Suprapubic skin (tissue), 3 donors: Measurements from ENCODE around the gene SNX1.

Experiments used
- EP300 ChIP-seq: sonication (generic); formaldehyde crosslinking; IDR thresholded peaks from one replicate; pipeline ENCODE4 v1.6.1; 2017; ENCODE audit warnings: antibody characterized with exemption
- POLR2A ChIP-seq, 2 donors: fragments of 450-650 bp; IDR thresholded peaks; one replicate each; pipeline ENCODE4 v1.6.1; 2017; ENCODE audit warnings: antibody characterized with exemption in 2 of 2, mild to moderate bottlenecking in 2 of 2, moderate library complexity in 2 of 2
- TF ChIP-seq, protein P1 (sequence below), 2 donors: fragments of 200-600 bp in 1 of 2; fragments of 450-650 bp in 1 of 2; sonication (generic) in 1 of 2; IDR thresholded peaks; one replicate each; pipeline ENCODE4 v1.5.1; 2016 to 2019; ENCODE audit warnings: antibody characterized with exemption in 2 of 2, mild to moderate bottlenecking in 1 of 2, moderate library complexity in 1 of 2

DNA sequence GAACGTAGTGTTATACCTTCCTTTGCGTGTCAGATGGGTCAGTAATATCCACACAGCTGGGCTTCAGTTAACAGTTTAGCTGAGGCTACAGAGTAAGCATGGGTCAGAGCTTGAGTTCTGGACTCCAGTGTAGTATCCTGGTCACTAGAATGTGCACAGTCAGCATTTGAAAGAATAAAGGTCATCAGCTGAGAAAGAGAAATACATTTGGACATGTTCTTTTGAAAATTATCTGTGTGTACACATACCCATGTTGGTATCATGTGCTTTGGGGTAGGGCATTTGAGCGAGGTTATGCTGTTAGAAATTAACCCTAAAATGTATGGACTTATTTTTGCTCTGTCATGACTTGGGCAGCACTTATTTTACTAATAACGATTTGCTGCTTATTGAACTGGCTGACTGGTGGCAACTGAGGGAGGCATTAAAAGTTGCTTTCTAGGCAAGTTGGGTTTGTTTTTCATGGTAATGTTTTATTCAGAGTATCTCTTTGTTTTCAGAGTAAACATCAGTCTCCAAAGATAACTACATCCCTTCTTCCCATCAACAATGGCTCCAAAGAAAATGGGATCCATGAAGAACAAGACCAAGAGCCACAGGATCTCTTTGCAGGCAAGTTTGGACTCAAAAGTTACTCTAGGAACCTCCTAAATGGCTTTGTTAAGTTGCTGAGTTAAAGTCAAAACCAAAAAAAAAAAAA is 16.4 kb downstream of the SNX1 start:
- TF ChIP-seq, protein P1, sequence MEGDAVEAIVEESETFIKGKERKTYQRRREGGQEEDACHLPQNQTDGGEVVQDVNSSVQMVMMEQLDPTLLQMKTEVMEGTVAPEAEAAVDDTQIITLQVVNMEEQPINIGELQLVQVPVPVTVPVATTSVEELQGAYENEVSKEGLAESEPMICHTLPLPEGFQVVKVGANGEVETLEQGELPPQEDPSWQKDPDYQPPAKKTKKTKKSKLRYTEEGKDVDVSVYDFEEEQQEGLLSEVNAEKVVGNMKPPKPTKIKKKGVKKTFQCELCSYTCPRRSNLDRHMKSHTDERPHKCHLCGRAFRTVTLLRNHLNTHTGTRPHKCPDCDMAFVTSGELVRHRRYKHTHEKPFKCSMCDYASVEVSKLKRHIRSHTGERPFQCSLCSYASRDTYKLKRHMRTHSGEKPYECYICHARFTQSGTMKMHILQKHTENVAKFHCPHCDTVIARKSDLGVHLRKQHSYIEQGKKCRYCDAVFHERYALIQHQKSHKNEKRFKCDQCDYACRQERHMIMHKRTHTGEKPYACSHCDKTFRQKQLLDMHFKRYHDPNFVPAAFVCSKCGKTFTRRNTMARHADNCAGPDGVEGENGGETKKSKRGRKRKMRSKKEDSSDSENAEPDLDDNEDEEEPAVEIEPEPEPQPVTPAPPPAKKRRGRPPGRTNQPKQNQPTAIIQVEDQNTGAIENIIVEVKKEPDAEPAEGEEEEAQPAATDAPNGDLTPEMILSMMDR (IDR thresholded peaks at IDR 0.05): no peak
- TF ChIP-seq EP300: no peak
- TF ChIP-seq POLR2A (IDR thresholded peaks at IDR 0.05): no peak
